Amniotic epithelial cell (primary cell): Measurements from ENCODE around the gene HECTD1.
"Not testable (repeated sequence)": the region's sequence is repeated elsewhere in the genome, so short reads cannot be mapped to it uniquely, and the experiment has no call there.

ENCODE experiments used
- DNase-seq: peaks from one replicate; pipeline ENCODE4 v3.0.0-alpha.2; 2010; ENCODE audit warnings: low read depth

HECTD1 gene

GRCh38 chr14:31228533-31228932 lies 20.9 kb upstream of the HECTD1 start:
- DNase-seq: peak; percentile 57

- no peak for DNase-seq
Measured at GRCh38 chr14:31224808-31225207, 17.2 kb upstream of the HECTD1 start.

- DNase-seq: no peak
Measured at GRCh38 chr14:31223331-31223730, 15.7 kb upstream of the HECTD1 start.

- no peak for DNase-seq
Measured at GRCh38 chr14:31222834-31223233, 15.2 kb upstream of the HECTD1 start.

- DNase-seq: no peak
Measured at GRCh38 chr14:31221266-31221665, 13.7 kb upstream of the HECTD1 start.

- DNase-seq: no peak
Measured at GRCh38 chr14:31219169-31219568, 11.6 kb upstream of the HECTD1 start.

GRCh38 chr14:31216359-31216758 lies 8.8 kb upstream of the HECTD1 start:
- no peak for DNase-seq

- DNase-seq: no peak
Measured at GRCh38 chr14:31212893-31213292, 5.3 kb upstream of the HECTD1 start.

GRCh38 chr14:31209605-31210004 lies 2.0 kb upstream of the HECTD1 start:
- DNase-seq: no peak

GRCh38 chr14:31208546-31209424 lies 1.2 kb upstream of the HECTD1 start:
- DNase-seq: no peak

GRCh38 chr14:31207287-31207754 lies 272 bp downstream of the HECTD1 start:
- peak; percentile 84 for DNase-seq

- DNase-seq: peak; percentile 32
Measured at GRCh38 chr14:31206536-31207286, 882 bp downstream of the HECTD1 start.

GRCh38 chr14:31205681-31206535 lies 1.7 kb downstream of the HECTD1 start:
- peak; percentile 73 for DNase-seq

GRCh38 chr14:31204593-31205534 lies 2.7 kb downstream of the HECTD1 start:
- no peak for DNase-seq

- not testable (repeated sequence) for DNase-seq
Measured at GRCh38 chr14:31203899-31204592, 3.5 kb downstream of the HECTD1 start.

GRCh38 chr14:31203414-31203742 lies 4.2 kb downstream of the HECTD1 start:
- no peak for DNase-seq

GRCh38 chr14:31201111-31201510 lies 6.5 kb downstream of the HECTD1 start:
- DNase-seq: no peak

- no peak for DNase-seq
Measured at GRCh38 chr14:31200702-31200990, 6.9 kb downstream of the HECTD1 start.

GRCh38 chr14:31197671-31198070 lies 9.9 kb downstream of the HECTD1 start:
- DNase-seq: no peak

- no peak for DNase-seq
Measured at GRCh38 chr14:31196839-31197492, 10.6 kb downstream of the HECTD1 start.
